Measurements from ENCODE around the gene CRYBB1. TPM values are rescaled to one million over a fixed set of nuclear protein-coding genes. Genes with fewer than 3 reads are reported as not detected.

CRYBB1 gene
- total and polyA plus RNA-seq, 4 donors = 0.17 to 2.3 (median 0.32) TPM; not detected in 1

GRCh38 chr22:26648528-26649388 lies 30.9 kb upstream of the CRYBB1 start:
- H3K4me1 ChIP-seq (ENCODE audit: control insufficient read depth in 4 of 4, insufficient read depth in 4 of 4, low read length in 3 of 4) = peaks cover 0 to 10% (median under 1%) of the 10 kb centered on the region in 4 donors
- 76% methylated on average over 6 of the region's 6 CpGs for WGBS
- H3K9me3 ChIP-seq (ENCODE audit: control insufficient read depth in 4 of 4, low read length in 3 of 4) = no peaks in the 10 kb centered on the region
- no peaks in the 10 kb centered on the region for H3K36me3 ChIP-seq (ENCODE audit: control insufficient read depth in 4 of 4, insufficient read depth in 3 of 4, low read depth in 1 of 4, low read length in 3 of 4)
- no peak overlapping the region for H3K4me3 ChIP-seq (ENCODE audit: low read depth in 1 of 3, low read length in 3 of 3)
- H3K9ac ChIP-seq (ENCODE audit: low read depth in 1 of 2, low read length in 2 of 2) = no peak overlapping the region
- no peak for DNase-seq (ENCODE audit: low spot score)
- TF ChIP-seq YY1 (IDR thresholded peaks at IDR 0.05) = no peak
- no peak for TF ChIP-seq TAF1 (conservative IDR thresholded peaks at IDR 0.05)
- TF ChIP-seq ATF3 (IDR thresholded peaks at IDR 0.05) = no peak
- TF ChIP-seq FOXA2 (IDR thresholded peaks at IDR 0.05) = no peak
- TF ChIP-seq, protein P1, sequence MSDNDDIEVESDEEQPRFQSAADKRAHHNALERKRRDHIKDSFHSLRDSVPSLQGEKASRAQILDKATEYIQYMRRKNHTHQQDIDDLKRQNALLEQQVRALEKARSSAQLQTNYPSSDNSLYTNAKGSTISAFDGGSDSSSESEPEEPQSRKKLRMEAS (IDR thresholded peaks at IDR 0.05) = no peak
- TF ChIP-seq HNF4G (IDR thresholded peaks at IDR 0.05) = no peak
- no peak for TF ChIP-seq RAD21 (IDR thresholded peaks at IDR 0.05)
- TF ChIP-seq FOXA1 (IDR thresholded peaks at IDR 0.05) = no peak
- no peak for TF ChIP-seq ZBTB33 (IDR thresholded peaks at IDR 0.05)
- no peak for TF ChIP-seq RXRA (IDR thresholded peaks at IDR 0.05)
- TF ChIP-seq GABPA (IDR thresholded peaks at IDR 0.05 in 1 of 2, conservative IDR thresholded peaks at IDR 0.05 in 1 of 2) = no peak
- peaks cover 0 to 2% (median 0%) of the 10 kb centered on the region in 4 donors for H3K27me3 ChIP-seq (ENCODE audit: control insufficient read depth in 4 of 4, insufficient read depth in 4 of 4, low read length in 3 of 4)
- no peak overlapping the region for H3K27ac ChIP-seq (ENCODE audit: low read depth in 1 of 2, low read length in 2 of 2)

DNA sequence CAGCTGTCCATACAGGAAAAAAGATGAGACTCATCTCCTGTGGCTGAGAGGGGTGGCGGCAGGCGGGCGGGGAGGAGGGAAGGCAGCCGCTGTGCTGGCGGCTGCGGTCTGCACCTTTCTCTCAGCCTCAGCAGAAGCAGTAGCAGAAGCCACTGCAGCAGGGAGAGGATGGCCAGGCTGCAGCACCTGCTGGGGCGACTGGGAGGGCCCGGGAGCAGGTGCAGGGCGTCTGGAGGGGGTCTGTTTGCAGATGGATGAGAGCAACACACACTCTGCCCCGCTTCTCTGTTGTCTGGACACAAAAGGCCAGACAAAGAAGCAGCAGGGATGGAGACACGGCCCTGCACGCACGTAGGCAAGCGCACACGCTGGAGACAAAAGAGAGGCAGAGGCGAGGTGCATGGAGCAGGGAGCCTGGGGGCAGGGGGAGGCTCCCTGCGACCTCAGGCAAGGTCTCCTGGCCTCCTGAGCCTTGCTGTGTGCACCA lies 30.2 kb upstream of the CRYBB1 start:
- 27% methylated on average over 17 of the region's 17 CpGs for WGBS
- DNase-seq (ENCODE audit: low spot score) = no peak

More for the DNA sequence above, 30.2 kb upstream of the CRYBB1 start:
- Histone ChIP-seq H3K27ac (ENCODE audit: low read depth in 1 of 2, low read length in 2 of 2) (no peak overlapping the region), H3K36me3 (ENCODE audit: control insufficient read depth in 4 of 4, insufficient read depth in 3 of 4, low read depth in 1 of 4, low read length in 3 of 4) (no peaks in the 10 kb centered on the region), H3K4me1 (ENCODE audit: control insufficient read depth in 4 of 4, insufficient read depth in 4 of 4, low read length in 3 of 4) (peaks cover 0 to 10% (median under 1%) of the 10 kb centered on the region in 4 donors), H3K27me3 (ENCODE audit: control insufficient read depth in 4 of 4, insufficient read depth in 4 of 4, low read length in 3 of 4) (peaks cover 0 to 2% (median 0%) of the 10 kb centered on the region in 4 donors), H3K4me3 (ENCODE audit: low read depth in 1 of 3, low read length in 3 of 3) (no peak overlapping the region), H3K9ac (ENCODE audit: low read depth in 1 of 2, low read length in 2 of 2) (no peak overlapping the region), H3K9me3 (ENCODE audit: control insufficient read depth in 4 of 4, low read length in 3 of 4) (no peaks in the 10 kb centered on the region)
- no peak for TF ChIP-seq ZBTB33 (IDR thresholded peaks at IDR 0.05)
- TF ChIP-seq GABPA (IDR thresholded peaks at IDR 0.05 in 1 of 2, conservative IDR thresholded peaks at IDR 0.05 in 1 of 2) = no peak
- TF ChIP-seq, protein P2, sequence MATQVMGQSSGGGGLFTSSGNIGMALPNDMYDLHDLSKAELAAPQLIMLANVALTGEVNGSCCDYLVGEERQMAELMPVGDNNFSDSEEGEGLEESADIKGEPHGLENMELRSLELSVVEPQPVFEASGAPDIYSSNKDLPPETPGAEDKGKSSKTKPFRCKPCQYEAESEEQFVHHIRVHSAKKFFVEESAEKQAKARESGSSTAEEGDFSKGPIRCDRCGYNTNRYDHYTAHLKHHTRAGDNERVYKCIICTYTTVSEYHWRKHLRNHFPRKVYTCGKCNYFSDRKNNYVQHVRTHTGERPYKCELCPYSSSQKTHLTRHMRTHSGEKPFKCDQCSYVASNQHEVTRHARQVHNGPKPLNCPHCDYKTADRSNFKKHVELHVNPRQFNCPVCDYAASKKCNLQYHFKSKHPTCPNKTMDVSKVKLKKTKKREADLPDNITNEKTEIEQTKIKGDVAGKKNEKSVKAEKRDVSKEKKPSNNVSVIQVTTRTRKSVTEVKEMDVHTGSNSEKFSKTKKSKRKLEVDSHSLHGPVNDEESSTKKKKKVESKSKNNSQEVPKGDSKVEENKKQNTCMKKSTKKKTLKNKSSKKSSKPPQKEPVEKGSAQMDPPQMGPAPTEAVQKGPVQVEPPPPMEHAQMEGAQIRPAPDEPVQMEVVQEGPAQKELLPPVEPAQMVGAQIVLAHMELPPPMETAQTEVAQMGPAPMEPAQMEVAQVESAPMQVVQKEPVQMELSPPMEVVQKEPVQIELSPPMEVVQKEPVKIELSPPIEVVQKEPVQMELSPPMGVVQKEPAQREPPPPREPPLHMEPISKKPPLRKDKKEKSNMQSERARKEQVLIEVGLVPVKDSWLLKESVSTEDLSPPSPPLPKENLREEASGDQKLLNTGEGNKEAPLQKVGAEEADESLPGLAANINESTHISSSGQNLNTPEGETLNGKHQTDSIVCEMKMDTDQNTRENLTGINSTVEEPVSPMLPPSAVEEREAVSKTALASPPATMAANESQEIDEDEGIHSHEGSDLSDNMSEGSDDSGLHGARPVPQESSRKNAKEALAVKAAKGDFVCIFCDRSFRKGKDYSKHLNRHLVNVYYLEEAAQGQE (IDR thresholded peaks at IDR 0.05) = no peak
- TF ChIP-seq JUND (IDR thresholded peaks at IDR 0.05) = no peak
- TF ChIP-seq CTCF (IDR thresholded peaks at IDR 0.05; ENCODE audit: low read depth, low read length, missing input control) = no peak
- TF ChIP-seq RAD21 (IDR thresholded peaks at IDR 0.05) = no peak
- TF ChIP-seq SP1 (IDR thresholded peaks at IDR 0.05) = no peak
- TF ChIP-seq YY1 (IDR thresholded peaks at IDR 0.05) = no peak

Data from liver (tissue), 9 donors.